Activated CD8-positive, alpha-beta memory T cell treated with anti-CD3 and anti-CD28 coated beads, Interleukin-2, amount 50 U/mL, for 4 hours (primary cell): ENCODE results near the gene PPP1R12C.

Source experiments
- DNase-seq: peaks from one replicate; pipeline ENCODE4 v3.0.0-alpha.2; 2020

The PPP1R12C gene

DNA sequence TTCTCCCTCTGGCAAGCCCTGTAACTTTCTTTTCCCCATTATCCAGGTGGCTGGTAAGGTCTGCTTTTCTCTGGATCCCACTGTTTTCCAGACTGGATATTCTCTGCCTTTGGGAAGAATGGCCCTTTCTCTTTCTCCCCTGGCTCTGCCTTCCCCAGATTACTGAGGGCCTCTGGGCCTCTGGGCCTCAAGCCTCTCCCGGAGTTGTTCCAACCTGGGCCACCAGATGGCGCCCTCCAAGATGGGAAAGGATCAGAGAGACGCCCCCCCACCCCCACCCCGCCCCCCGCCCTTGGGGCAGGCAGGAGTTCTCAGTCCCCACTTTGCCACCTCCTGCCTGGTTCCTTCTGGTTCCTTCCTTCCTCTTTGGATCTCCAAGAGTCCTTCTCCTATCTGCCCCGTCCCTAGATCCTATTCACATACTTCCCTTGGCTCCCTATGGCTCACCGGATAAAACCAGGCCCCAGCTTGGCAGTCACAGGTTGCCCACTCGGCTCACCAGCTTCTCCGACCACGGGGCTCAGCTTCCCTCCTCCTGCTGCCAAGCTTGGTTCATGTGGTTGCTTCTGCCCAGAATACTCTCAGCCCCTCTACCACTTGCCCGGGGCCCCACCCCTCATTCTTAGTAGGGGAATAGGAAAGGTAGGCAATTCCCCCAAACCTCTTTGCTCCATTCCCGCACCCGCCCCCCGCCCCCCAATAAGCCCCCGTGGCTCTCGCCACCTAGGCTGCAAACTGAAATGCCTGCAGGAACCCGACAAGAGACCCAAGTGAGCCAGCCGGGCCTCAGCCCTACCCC lies 28.7 kb downstream of the PPP1R12C start:
- DNase-seq: peak; percentile 81

DNA sequence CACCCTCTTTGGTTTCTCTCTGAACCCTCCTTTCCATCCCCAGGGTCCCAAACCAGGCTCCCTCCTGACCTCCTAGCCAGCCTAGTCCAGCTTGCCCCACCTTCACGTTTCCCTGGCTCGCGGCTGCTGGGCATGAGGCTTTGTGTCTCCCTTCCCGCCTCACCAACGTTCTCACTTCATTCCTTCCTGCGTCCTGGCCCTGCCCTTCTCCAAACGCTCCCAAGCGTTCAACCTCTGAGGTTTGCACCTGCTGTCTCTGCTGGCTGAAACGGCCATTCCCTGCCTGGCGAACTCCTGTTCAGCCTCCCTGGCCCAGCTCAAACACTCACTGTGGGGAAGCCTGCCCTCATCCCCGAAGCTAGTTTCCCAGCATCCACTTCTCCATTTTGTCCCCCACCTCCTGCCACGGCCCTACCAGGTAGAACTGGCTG lies 29.4 kb downstream of the PPP1R12C start:
- no peak for DNase-seq

DNA sequence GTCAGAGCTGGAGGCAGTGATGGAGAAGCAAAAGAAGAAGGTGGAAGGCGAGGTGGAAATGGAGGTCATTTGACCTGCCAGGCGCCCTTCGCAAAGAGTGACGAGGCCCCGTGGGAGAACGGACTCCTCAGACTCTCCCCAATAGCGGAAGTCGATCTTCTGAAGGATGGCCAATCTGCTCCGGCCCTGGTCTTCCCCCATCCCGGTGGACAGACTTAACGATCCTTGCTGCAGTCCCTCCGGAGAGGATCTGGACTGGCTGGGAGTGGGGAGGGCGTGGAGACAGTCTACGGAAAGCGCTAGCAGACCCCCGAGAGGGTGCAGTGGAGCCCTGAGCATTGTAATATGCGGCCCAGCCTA lies 29.9 kb downstream of the PPP1R12C start:
- DNase-seq: no peak

GRCh38 chr19:55086730-55087541 lies 30.5 kb downstream of the PPP1R12C start:
- DNase-seq: no peak

DNA sequence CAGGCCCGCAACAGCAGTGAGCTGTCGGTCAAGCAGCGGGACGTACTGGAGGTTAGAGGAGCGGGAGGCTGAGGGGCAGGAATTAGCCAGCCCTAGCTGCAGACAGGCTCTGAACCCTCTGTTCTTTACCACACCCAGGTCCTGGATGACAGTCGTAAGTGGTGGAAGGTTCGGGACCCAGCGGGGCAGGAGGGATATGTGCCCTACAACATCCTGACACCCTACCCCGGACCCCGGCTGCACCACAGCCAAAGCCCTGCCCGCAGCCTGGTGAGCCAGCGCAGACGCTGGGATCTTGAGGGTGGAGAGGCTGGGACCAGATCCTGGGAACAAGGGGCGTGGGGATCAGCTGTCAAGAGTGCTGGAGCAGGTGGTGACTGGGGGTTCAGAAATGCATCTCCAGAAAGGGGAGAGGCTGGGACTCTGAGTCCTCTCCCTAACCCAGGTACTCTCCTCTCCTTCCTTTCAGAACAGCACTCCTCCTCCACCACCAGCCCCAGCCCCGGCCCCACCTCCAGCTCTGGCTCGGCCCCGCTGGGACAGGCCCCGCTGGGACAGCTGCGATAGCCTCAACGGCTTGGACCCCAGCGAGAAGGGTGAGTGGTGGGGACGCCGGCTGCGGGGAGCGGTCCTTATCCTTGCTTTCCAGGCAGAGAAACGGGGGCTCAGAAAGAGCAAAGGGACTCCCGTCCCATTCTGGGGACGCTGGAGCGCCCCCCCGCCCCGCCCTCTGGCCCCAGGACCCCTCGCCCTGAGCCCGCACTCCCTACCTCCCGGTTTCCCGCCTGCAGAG lies 31.3 kb downstream of the PPP1R12C start:
- no peak for DNase-seq

DNA sequence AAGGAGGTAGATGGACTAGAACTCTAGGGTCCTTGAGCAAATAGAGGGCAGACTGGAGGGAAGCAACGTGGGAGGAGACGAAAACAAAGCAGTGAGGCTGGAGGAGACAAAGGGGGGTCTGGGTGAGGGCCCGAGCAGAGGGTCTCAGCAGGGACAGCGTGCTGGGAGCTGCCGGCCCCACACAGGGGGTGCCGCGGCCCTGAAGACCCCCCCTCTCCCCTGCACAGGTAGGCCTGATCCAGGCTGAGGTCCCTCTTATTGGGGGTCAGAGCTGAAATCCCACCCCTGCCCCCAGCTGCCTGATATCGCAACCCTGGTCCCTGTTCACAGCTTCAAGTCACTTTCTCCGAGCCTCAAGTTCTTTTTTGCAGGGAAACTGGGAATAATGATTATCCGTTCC lies 33.0 kb downstream of the PPP1R12C start:
- no peak for DNase-seq

- DNase-seq: no peak
Observed at GRCh38 chr19:55083004-55083850, 34.2 kb downstream of the PPP1R12C start.

- DNase-seq: peak; percentile 43
Observed at GRCh38 chr19:55082020-55082851, 35.2 kb downstream of the PPP1R12C start.

DNA sequence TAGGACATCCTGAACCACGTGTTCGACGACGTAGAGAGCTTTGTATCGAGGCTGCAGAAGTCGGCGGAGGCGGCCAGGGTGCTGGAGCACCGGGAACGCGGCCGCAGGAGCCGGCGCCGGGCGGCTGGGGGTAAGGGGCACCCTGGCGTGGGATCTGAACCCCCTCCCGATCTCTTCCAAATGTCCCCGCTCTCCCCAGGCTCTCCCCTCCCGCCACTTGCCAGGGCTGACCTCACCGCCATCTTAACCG lies 35.7 kb downstream of the PPP1R12C start:
- DNase-seq: no peak

DNA sequence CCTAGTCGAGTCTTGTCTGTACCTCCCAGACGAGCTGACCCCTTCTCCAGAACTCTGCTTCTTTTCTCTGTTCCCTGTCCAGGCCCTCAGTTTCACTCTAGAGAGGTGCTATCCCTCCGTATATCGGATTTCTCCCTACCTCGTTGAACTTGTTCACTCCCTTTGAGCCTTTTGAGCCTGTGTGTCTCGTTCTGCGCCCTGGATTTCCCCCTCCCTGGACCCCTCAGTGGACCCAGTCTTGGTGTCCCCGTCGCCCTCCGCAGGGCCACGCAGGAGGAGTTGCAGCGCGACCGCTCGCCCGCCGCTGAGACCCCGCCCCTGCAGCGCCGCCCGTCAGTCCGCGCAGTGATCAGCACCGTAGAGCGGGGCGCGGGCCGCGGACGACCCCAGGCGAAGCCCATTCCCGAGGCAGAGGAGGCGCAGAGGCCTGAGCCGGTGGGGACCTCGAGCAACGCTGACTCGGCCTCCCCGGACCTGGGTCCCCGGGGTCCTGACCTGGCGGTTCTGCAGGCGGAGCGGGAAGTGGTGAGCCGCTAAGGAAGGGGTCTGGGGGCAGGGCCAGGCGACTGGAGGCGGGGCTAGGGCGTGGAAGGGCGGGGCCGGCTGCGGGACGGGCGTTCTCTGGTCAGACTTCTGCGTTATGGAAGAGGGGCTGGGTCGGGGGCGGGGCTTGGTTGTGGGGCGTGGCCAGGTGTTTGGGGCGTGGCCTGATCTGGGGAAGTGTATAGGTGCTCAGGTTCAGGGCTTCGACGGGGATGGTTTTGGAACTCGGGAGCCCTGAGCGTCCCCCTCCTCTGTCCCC lies 36.3 kb downstream of the PPP1R12C start:
- DNase-seq: peak; percentile 83

DNA sequence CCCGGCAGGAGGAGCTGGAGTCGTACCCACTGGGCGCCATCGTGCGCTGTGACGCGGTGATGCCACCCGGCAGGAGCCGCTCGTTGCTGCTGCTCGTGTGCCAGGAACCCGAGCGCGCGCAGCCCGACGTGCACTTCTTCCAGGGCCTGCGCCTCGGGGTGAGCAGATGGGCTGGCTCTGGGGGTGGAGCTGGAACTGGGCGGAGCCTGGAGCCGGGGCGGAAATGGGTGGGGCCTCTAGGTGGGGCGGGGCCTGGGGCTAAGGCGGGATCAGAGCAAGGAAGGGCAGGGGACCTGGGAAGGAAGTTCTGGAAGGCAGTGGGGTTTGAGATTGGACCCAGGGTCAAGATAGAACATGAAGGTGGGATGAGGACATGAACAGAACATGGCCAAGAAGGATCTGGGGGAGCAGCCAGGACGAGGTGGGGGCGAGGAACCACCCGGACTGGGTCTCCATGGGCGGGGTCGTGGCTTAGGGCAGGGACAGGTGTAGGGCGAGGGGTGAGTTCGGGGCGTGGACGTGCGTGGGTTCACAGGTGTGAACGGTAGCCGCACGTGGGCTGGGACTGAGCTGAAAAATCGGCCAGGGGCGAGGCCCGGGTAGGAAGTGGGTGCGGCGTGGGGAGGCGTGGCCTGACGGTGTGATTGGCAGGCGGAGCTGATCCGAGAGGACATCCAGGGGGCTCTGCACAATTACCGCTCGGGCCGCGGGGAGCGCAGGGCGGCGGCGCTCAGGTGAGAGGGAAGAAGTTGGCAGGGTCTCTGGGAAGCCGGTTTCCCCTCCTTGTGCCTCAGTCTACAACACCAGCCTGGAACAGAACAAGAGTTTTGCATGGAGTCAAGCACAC lies 37.1 kb downstream of the PPP1R12C start:
- peak; percentile 46 for DNase-seq

DNA sequence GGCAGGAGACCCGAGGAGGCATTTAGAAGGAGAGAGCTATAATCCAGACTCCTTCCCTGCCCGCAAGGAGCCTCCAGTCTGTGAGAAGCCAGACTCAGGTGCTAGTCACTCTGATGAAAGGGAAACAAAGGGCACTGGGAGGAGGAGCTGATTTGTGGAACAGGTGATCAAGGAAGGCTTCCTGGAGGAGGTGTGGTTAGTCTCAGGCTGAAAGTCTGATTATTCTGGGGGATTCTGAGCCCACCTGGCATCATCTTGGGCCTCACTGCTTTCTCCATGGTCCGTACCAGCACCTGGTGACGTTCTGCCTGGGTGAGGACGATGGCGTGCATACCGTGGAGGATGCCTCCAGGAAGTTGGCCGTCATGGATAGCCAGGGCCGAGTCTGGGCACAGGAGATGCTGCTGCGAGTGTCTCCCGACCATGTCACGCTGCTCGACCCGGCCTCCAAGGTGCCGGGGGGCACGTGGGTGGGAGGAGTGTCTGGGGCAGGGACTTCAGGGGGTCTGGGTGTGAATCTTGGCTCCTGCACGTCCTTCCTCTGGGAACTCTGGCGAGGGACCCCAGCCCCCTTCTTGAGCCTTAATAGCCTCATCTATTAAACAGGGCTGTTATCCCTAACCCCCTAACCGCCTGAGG lies 37.9 kb downstream of the PPP1R12C start:
- DNase-seq: no peak

DNA sequence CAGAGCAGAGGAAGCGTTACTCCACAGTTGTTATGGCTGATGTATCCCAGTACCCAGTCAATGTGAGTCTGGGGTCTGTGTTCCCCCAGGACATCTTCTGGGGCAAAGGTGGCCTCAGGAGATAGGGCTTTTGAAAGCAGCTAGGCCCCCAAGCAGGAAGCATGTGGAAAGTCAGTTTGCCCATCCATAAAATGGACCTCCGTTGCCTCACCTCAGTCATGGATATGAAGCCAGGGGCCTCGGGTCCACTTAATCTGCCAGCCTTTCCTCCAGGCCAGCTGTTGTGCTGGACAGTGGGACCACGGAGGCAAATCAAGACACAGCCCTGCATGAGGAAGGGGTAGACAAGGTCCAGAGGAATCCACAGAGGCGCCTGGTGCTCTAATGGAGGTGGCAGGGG lies 38.4 kb downstream of the PPP1R12C start:
- DNase-seq: no peak

GRCh38 chr19:55077106-55077505 lies 40.3 kb downstream of the PPP1R12C start:
- no peak for DNase-seq

- no peak for DNase-seq
Observed at GRCh38 chr19:55076321-55076720, 41.1 kb downstream of the PPP1R12C start.

GRCh38 chr19:55075371-55075998 lies 42.0 kb downstream of the PPP1R12C start, which contains the start of gene EPS8L1:
EPS8L1 (plus strand) TSS chr19:55075869; CDS start chr19:55076445, 576 bp downstream.
- no peak for DNase-seq

DNA sequence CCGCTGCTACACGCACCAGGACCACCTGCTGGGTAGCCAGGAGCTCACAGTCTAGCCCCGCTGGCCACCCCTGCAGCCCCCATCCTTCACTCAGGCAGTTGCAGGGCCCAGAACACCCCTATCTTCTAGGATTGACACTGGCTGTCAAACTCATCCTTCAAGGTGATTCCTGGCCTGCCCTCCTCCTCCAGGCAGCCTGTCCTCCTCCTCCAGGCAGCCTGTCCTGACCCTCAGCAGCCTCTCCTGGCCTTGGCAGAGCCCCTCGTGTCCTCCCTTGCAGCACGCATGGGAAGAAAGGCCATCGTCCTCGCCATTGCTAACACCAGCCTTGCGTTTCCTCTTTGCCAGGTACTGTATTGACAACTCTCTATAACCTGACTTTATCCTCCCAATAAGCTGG lies 45.5 kb downstream of the PPP1R12C start:
- no peak for DNase-seq

- no peak for DNase-seq
Observed at GRCh38 chr19:55071129-55071502, 46.3 kb downstream of the PPP1R12C start.
